Measurements from ENCODE around the gene ANKRD65. TPM values are rescaled to one million over a fixed set of nuclear protein-coding genes. Genes with fewer than 3 reads are reported as not detected.

ANKRD65 gene
- total RNA-seq, 1 experiment from 2014 or later, result not detected

GRCh38 chr1:1461721-1462317 is 40.7 kb upstream of the ANKRD65 start:
- DNase-seq (ENCODE audit: low read depth, low spot score) (no peak), ATAC-seq (peak; percentile 57)
- no peak overlapping the region for H3K4me3 ChIP-seq (replicated peaks in 1 of 2; ENCODE audit: low read depth in 1 of 2, low read length in 2 of 2)
- H2AFZ ChIP-seq (ENCODE audit: low read depth, low read length, poor library complexity, severe bottlenecking), result no peak overlapping the region
- no peak overlapping the region for H3K9ac ChIP-seq (ENCODE audit: low read length)
- H3K36me3 ChIP-seq (ENCODE audit: control insufficient read depth in 1 of 2, insufficient read depth in 2 of 2, low read length in 2 of 2), result no peaks in the 10 kb centered on the region
- TF ChIP-seq REST (IDR thresholded peaks at IDR 0.05; ENCODE audit: low read depth) (no peak), FOSL1 (IDR thresholded peaks at IDR 0.05; ENCODE audit: low read depth) (no peak)
- no TSS peak for BruUV-seq (replicated peaks)
- ChIA-PET POLR2A (no interaction called here), RAD21 (ENCODE audit: low non-redundant PET in 1 of 2, low total read pairs in 2 of 2, uncharacterized antibody in 2 of 2, unreplicated experiment in 2 of 2) (no interaction called here), CTCF (interaction anchor here (1.0 kb wide), 1 partner anchor 87 kb away, joined by 3 read pairs; the partner anchor contains the start of gene AURKAIP1)
- no peak overlapping the region; the same call in 1 of the 2 replicates for H3K27ac ChIP-seq (ENCODE audit: low read depth, low read length)
- H3K9me3 ChIP-seq (ENCODE audit: control insufficient read depth in 1 of 2, insufficient read depth in 1 of 2, low read depth in 1 of 2, low read length in 2 of 2), result no peaks in the 10 kb centered on the region
- H3K4me1 ChIP-seq (ENCODE audit: control insufficient read depth in 1 of 2, insufficient read depth in 2 of 2, low read length in 2 of 2), result peaks cover 2 to 10% of the 10 kb centered on the region in 2 experiments; a peak in 2 of 4 replicates
- intact Hi-C loops (cut with micrococcal nuclease), result no loop called here
- no peak overlapping the region for H3K4me2 ChIP-seq (ENCODE audit: low read length)
- no peaks in the 10 kb centered on the region for H3K79me2 ChIP-seq (ENCODE audit: insufficient read depth, low read length)
- H4K20me1 ChIP-seq (ENCODE audit: insufficient read depth), result no peaks in the 10 kb centered on the region
- H3K9me2 ChIP-seq (ENCODE audit: insufficient read depth), result no peaks in the 10 kb centered on the region
- no peaks in the 10 kb centered on the region for H3K27me3 ChIP-seq (ENCODE audit: insufficient read depth, low read length)

- ATAC-seq (no peak), DNase-seq (ENCODE audit: low read depth, low spot score) (no peak)
- Histone ChIP-seq H3K9me2 (ENCODE audit: insufficient read depth) (no peaks in the 10 kb centered on the region), H3K27ac (ENCODE audit: low read depth, low read length) (no peak overlapping the region), H3K9ac (ENCODE audit: low read length) (no peak overlapping the region), H4K20me1 (ENCODE audit: insufficient read depth) (no peaks in the 10 kb centered on the region), H2AFZ (ENCODE audit: low read depth, low read length, poor library complexity, severe bottlenecking) (no peak overlapping the region), H3K4me3 (replicated peaks in 1 of 2; ENCODE audit: low read depth in 1 of 2, low read length in 2 of 2) (no peak overlapping the region), H3K79me2 (ENCODE audit: insufficient read depth, low read length) (no peaks in the 10 kb centered on the region), H3K9me3 (ENCODE audit: control insufficient read depth in 1 of 2, insufficient read depth in 1 of 2, low read depth in 1 of 2, low read length in 2 of 2) (no peaks in the 10 kb centered on the region), H3K4me1 (ENCODE audit: control insufficient read depth in 1 of 2, insufficient read depth in 2 of 2, low read length in 2 of 2) (peaks cover 2 to 10% of the 10 kb centered on the region in 2 experiments; a peak in 2 of 4 replicates), H3K36me3 (ENCODE audit: control insufficient read depth in 1 of 2, insufficient read depth in 2 of 2, low read length in 2 of 2) (no peaks in the 10 kb centered on the region), H3K4me2 (ENCODE audit: low read length) (no peak overlapping the region), H3K27me3 (ENCODE audit: insufficient read depth, low read length) (no peaks in the 10 kb centered on the region)
- ChIA-PET RAD21 (ENCODE audit: low non-redundant PET in 1 of 2, low total read pairs in 2 of 2, uncharacterized antibody in 2 of 2, unreplicated experiment in 2 of 2) (no interaction called here), CTCF (no interaction called here), POLR2A (no interaction called here)
- intact Hi-C loops (cut with micrococcal nuclease), result no loop called here
- no TSS peak for BruUV-seq (replicated peaks)
- TF ChIP-seq POLR2AphosphoS5 (IDR thresholded peaks at IDR 0.05; ENCODE audit: low read depth, low read length), result no peak
- TF ChIP-seq YY1 (IDR thresholded peaks at IDR 0.05; ENCODE audit: extremely low read depth, insufficient replicate concordance, low read depth, low read length), result no peak
- no peak for TF ChIP-seq CTCF (IDR thresholded peaks at IDR 0.05 in 2 of 3, conservative IDR thresholded peaks at IDR 0.05 in 1 of 3; ENCODE audit: borderline replicate concordance in 1 of 3, insufficient read depth in 1 of 3, low read depth in 2 of 3, low read length in 2 of 3)
- TF ChIP-seq SRF (IDR thresholded peaks at IDR 0.05; ENCODE audit: low read depth), result no peak
- no peak for TF ChIP-seq ZFX (IDR thresholded peaks at IDR 0.05)
- TF ChIP-seq FOSL1 (IDR thresholded peaks at IDR 0.05; ENCODE audit: low read depth), result no peak
- no peak for TF ChIP-seq MAX (IDR thresholded peaks at IDR 0.05)
- TF ChIP-seq POLR2A (IDR thresholded peaks at IDR 0.05; ENCODE audit: borderline replicate concordance, extremely low read depth, insufficient read depth, insufficient read length), result no peak
- TF ChIP-seq EZH2phosphoT487 (IDR thresholded peaks at IDR 0.05; ENCODE audit: borderline replicate concordance), result no peak
- TF ChIP-seq ELF1 (IDR thresholded peaks at IDR 0.05; ENCODE audit: borderline replicate concordance, low read depth), result no peak
- no peak for TF ChIP-seq EGR1 (IDR thresholded peaks at IDR 0.05; ENCODE audit: low read depth)
- TF ChIP-seq ATF3 (IDR thresholded peaks at IDR 0.05), result no peak
These were observed 39.6 kb upstream of the ANKRD65 start for GRCh38 chr1:1460540-1461130.
